ENCODE measurements around the gene NR2F2. TPM values are rescaled to one million over a fixed set of nuclear protein-coding genes. Genes with fewer than 3 reads are reported as not detected.
A peak's percentile ranks its signal among the peaks of the same experiment; 100 is the strongest.

The NR2F2 gene
- total and polyA plus RNA-seq, 4 donors: 15.0 to 73.5 (median 35.4) TPM

DNA sequence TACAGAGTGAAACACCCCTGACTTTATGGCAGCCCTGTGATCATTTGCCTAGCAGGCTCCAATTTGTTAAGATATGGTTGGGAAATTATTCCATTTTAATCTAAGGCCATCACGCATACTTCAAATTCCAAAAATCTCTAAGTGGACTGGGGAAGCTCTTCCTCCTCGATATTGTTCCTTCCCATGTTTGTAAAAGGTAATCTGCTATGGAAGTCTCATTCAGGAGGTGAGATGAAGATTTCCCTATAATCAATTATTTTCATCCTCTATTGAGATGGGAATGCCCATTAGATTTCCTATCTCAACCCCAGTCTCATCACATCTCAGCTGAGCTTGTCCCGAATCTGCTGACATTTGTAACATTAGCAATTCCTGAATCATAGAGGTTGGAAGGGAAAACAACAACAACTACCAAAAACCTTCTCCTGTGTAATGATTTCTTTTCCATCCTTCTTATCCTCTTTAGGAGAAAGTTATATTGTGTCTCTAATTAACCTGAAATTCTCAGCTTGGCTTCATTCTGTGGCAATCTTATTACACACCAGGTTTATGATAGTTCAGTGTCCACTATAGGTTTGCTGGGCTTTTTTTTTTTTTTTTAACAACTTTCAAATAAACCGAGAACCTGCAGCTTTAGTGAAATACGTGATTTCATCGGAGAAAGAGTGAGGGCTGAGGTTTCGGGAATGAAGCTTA lies 2.2 kb upstream of the NR2F2 start:
- Histone ChIP-seq H3K4me1 (ENCODE audit: control insufficient read depth in 5 of 5, insufficient read depth in 5 of 5, low read length in 5 of 5) (peaks cover 0 to 25% (median 0%) of the 10 kb centered on the region in 5 donors), H3K9ac (ENCODE audit: insufficient read depth in 1 of 2, low read length in 2 of 2) (peak overlapping the region in 1 of 2 donors; percentile 98), H3K27me3 (ENCODE audit: control insufficient read depth in 3 of 3, insufficient read depth in 3 of 3, low read length in 2 of 3) (peaks cover 0 to 5% (median 0%) of the 10 kb centered on the region in 3 donors), H3K9me3 (ENCODE audit: control insufficient read depth in 4 of 4, insufficient read depth in 3 of 4, low read length in 3 of 4) (peaks cover 0 to 5% (median 0%) of the 10 kb centered on the region in 4 donors), H3K36me3 (ENCODE audit: control insufficient read depth in 4 of 4, insufficient read depth in 4 of 4, low read length in 4 of 4) (peaks cover 0 to 17% (median 3%) of the 10 kb centered on the region in 4 donors), H3K27ac (ENCODE audit: low read depth in 1 of 2, low read length in 1 of 2) (no peak overlapping the region), H3K4me3 (no peak overlapping the region)
- WGBS, 2 donors: 41 to 56% methylated on average over 7 of the region's 7 CpGs
- TF ChIP-seq, protein P1, sequence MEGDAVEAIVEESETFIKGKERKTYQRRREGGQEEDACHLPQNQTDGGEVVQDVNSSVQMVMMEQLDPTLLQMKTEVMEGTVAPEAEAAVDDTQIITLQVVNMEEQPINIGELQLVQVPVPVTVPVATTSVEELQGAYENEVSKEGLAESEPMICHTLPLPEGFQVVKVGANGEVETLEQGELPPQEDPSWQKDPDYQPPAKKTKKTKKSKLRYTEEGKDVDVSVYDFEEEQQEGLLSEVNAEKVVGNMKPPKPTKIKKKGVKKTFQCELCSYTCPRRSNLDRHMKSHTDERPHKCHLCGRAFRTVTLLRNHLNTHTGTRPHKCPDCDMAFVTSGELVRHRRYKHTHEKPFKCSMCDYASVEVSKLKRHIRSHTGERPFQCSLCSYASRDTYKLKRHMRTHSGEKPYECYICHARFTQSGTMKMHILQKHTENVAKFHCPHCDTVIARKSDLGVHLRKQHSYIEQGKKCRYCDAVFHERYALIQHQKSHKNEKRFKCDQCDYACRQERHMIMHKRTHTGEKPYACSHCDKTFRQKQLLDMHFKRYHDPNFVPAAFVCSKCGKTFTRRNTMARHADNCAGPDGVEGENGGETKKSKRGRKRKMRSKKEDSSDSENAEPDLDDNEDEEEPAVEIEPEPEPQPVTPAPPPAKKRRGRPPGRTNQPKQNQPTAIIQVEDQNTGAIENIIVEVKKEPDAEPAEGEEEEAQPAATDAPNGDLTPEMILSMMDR (IDR thresholded peaks at IDR 0.05; ENCODE audit: control extremely low read depth, extremely low read depth): no peak
- DNase-seq (peak in 2 of 3 donors; percentile 54 to 65), ATAC-seq (ENCODE audit: insufficient read depth, low FRiP score) (no peak)

DNA sequence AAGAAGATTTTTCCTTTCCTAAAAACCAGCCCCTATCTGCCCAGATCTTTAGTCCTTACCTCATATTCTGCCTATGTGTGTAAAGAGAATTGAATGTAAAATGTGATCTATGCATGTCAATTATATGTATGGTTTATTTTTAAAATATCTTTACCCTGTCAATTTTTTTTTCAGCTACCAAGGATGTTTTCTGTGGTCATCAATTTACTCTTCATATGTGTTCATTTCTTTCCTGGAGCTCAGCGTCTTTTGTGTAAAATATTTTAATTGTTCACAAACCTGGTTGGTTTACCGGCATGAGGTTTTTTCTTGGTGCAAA lies 1.7 kb upstream of the NR2F2 start:
- Histone ChIP-seq H3K27ac (ENCODE audit: low read depth in 1 of 2, low read length in 1 of 2) (no peak overlapping the region), H3K36me3 (ENCODE audit: control insufficient read depth in 4 of 4, insufficient read depth in 4 of 4, low read length in 4 of 4) (peaks cover 0 to 22% (median 3%) of the 10 kb centered on the region in 4 donors), H3K4me1 (ENCODE audit: control insufficient read depth in 5 of 5, insufficient read depth in 5 of 5, low read length in 5 of 5) (peaks cover 0 to 20% (median 0%) of the 10 kb centered on the region in 5 donors), H3K27me3 (ENCODE audit: control insufficient read depth in 3 of 3, insufficient read depth in 3 of 3, low read length in 2 of 3) (peaks cover 0 to 4% (median 0%) of the 10 kb centered on the region in 3 donors), H3K9me3 (ENCODE audit: control insufficient read depth in 4 of 4, insufficient read depth in 3 of 4, low read length in 3 of 4) (peaks cover 0 to 5% (median 0%) of the 10 kb centered on the region in 4 donors), H3K9ac (ENCODE audit: insufficient read depth in 1 of 2, low read length in 2 of 2) (peak overlapping the region in 1 of 2 donors; percentile 98), H3K4me3 (no peak overlapping the region)
- peak in 2 of 3 donors; percentile 42 to 67 for DNase-seq
- ATAC-seq (ENCODE audit: insufficient read depth, low FRiP score): no peak
- TF ChIP-seq, protein P1 (IDR thresholded peaks at IDR 0.05; ENCODE audit: control extremely low read depth, extremely low read depth): no peak
- 42 to 61% methylated on average over 2 of the region's 2 CpGs for WGBS, 2 donors

DNA sequence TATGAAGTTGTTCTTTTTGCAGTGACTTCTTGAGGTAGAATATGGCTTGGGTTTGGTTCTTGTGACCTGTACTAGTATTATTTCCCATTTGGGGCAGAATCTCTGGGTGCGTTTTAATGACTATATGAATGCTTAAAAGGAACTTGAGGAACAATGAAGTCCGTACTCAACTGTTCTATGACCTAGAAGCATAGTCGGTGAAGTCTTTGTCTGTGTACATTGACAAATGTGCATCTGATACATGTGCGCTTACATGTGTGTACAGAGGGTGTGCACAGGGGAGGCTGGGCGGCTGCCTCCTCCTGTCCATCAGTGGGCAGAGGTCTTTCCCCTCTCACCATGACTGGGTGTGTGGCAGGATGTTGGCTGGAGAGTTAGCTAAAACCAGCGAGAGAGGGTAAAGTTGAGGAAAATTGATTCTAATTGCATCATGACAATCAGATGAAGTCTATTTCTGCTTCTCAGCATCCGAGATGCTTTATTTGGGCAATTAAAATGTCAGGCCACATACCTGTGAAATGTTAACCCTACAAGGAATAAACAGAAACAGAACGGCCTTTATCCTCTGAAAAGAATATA lies 1.0 kb upstream of the NR2F2 start:
- ATAC-seq (ENCODE audit: insufficient read depth, low FRiP score) (no peak), DNase-seq (peak in 2 of 3 donors; percentile 62 to 63)
- 22 to 42% methylated on average over 8 of the region's 8 CpGs for WGBS, 2 donors
- Histone ChIP-seq H3K4me3 (no peak overlapping the region), H3K27ac (ENCODE audit: low read depth in 1 of 2, low read length in 1 of 2) (peak overlapping the region; percentile 55 to 80), H3K27me3 (ENCODE audit: control insufficient read depth in 3 of 3, insufficient read depth in 3 of 3, low read length in 2 of 3) (no peaks in the 10 kb centered on the region), H3K9ac (ENCODE audit: insufficient read depth in 1 of 2, low read length in 2 of 2) (peak overlapping the region in 1 of 2 donors; percentile 97), H3K9me3 (ENCODE audit: control insufficient read depth in 4 of 4, insufficient read depth in 3 of 4, low read length in 3 of 4) (peaks cover 0 to 5% (median 0%) of the 10 kb centered on the region in 4 donors), H3K4me1 (ENCODE audit: control insufficient read depth in 5 of 5, insufficient read depth in 5 of 5, low read length in 5 of 5) (peaks cover 0 to 13% (median 0%) of the 10 kb centered on the region in 5 donors), H3K36me3 (ENCODE audit: control insufficient read depth in 4 of 4, insufficient read depth in 4 of 4, low read length in 4 of 4) (peaks cover 0 to 29% (median 7%) of the 10 kb centered on the region in 4 donors)
- TF ChIP-seq, protein P1 (IDR thresholded peaks at IDR 0.05; ENCODE audit: control extremely low read depth, extremely low read depth): no peak
